RWPE1 (cell line): ENCODE data around the gene SSH2.
"Not testable (repeated sequence)": the region's sequence is repeated elsewhere in the genome, so short reads cannot be mapped to it uniquely, and the experiment has no call there.

Experiments
- CTCF ChIA-PET: fragments of 350-600 bp; sonication (Branson Sonifier 250); formaldehyde crosslinking; extraction: SDS; loops from one replicate; lab custom pipeline; 2021; lab: Yijun Ruan, JAX
- POLR2A ChIA-PET: fragments of 400-600 bp; formaldehyde crosslinking; extraction: SDS; loops from one replicate; lab custom pipeline; 2020; ENCODE audit warnings: antibody characterized with exemption; ENCODE audit not compliant: low non-redundant PET; lab: Yijun Ruan, JAX
- DNase-seq: peaks from one replicate; pipeline ENCODE4 v3.0.0; 2012; ENCODE audit warnings: low spot score
- H3K27ac ChIP-seq: fragments of 450-650 bp; 2 replicates; pipeline ENCODE4 v1.5.1; 2017
- CTCF ChIP-seq: fragments of 450-650 bp; conservative IDR thresholded peaks from 2 replicates; pipeline ENCODE4 v1.5.1; 2017; ENCODE audit warnings: low read depth, mild to moderate bottlenecking

The SSH2 gene

GRCh38 chr17:29885031-29885640, 44.9 kb downstream of the SSH2 start:
- no peak for DNase-seq
- no peak for TF ChIP-seq CTCF
- CTCF ChIA-PET = interaction anchor here (0.6 kb wide), 1 partner anchor 43 kb away, joined by 3 read pairs; no protein-coding TSS in a partner anchor
- no peak overlapping the region for H3K27ac ChIP-seq
- POLR2A ChIA-PET = no interaction called here

GRCh38 chr17:29883497-29883896, 46.5 kb downstream of the SSH2 start:
- no peak overlapping the region for H3K27ac ChIP-seq
- TF ChIP-seq CTCF = no peak
- ChIA-PET POLR2A (no interaction called here), CTCF (no interaction called here)
- no peak for DNase-seq

GRCh38 chr17:29881256-29881655, 48.8 kb downstream of the SSH2 start:
- POLR2A ChIA-PET = no interaction called here
- H3K27ac ChIP-seq = no peak overlapping the region
- no peak for TF ChIP-seq CTCF
- CTCF ChIA-PET = no interaction called here
- DNase-seq = no peak

- no peak for DNase-seq
- H3K27ac ChIP-seq = no peak overlapping the region
- ChIA-PET POLR2A (no interaction called here), CTCF (interaction anchor here (0.7 to 2.2 kb wide), 3 partner anchors 25 to 262 kb away, joined by 3 to 8 read pairs (median 4); no protein-coding TSS in a partner anchor)
- TF ChIP-seq CTCF = no peak
Observed at GRCh38 chr17:29880031-29880430, 50.0 kb downstream of the SSH2 start.

GRCh38 chr17:29874931-29875596, 55.0 kb downstream of the SSH2 start:
- ChIA-PET POLR2A (no interaction called here), CTCF (interaction anchor here (0.6 kb wide), 1 partner anchor 17 kb away, joined by 4 read pairs; no protein-coding TSS in a partner anchor)
- TF ChIP-seq CTCF = no peak
- DNase-seq = no peak
- H3K27ac ChIP-seq = no peak overlapping the region

GRCh38 chr17:29874358-29874757, 55.7 kb downstream of the SSH2 start:
- CTCF ChIA-PET, H3K27ac ChIP-seq, POLR2A ChIA-PET, DNase-seq: not testable (repeated sequence)

- no peak overlapping the region for H3K27ac ChIP-seq
- no peak for TF ChIP-seq CTCF
- no peak for DNase-seq
- POLR2A ChIA-PET = no interaction called here
- CTCF ChIA-PET = interaction anchor here (0.7 to 1.4 kb wide), 3 partner anchors 43 to 67 kb away, joined by 3 to 5 read pairs (median 5); no protein-coding TSS in a partner anchor
Observed at GRCh38 chr17:29873476-29873875, 56.6 kb downstream of the SSH2 start.
